Occipital lobe (tissue), 2 donors: ENCODE data around the gene TOMT. TPM values are rescaled to one million over a fixed set of nuclear protein-coding genes. Genes with fewer than 3 reads are reported as not detected.

ENCODE experiments used
- small RNA-seq: library from RNA; depleted of rRNA; stranded (forward); fragments of <200 nt; gene quantifications from one replicate; pipeline ENCODE3, GENCODE V24; 2014
- total RNA-seq: library from RNA; depleted of rRNA; stranded (reverse); fragments of >200 nt; gene quantifications from one replicate; pipeline ENCODE4 v1.2.3, GENCODE V29; 2014

Gene TOMT
- total RNA-seq, 1 donor from 2014 or later, result not detected

Small RNA genes within 50 kb of the gene (small RNA-seq; reads per million reads assigned to genes)
- not detected for gene MIR3165

Other genes with a start within 250 kb of the TOMT start
- not detected for gene DEFB131B, start 227.5 kb upstream of the TOMT start, total RNA-seq
- gene XNDC1N, start 177.3 kb upstream of the TOMT start, total RNA-seq, result 6.2 TPM
- gene RNF121, start 176.9 kb upstream of the TOMT start, total RNA-seq, result 16.4 TPM
- 2.7 TPM for gene IL18BP, start 107.0 kb upstream of the TOMT start, total RNA-seq
- gene NUMA1, start 25.4 kb upstream of the TOMT start, total RNA-seq, result 129 TPM
- gene LRRC51, start 25.1 kb upstream of the TOMT start, total RNA-seq, result 11.4 TPM
- gene LAMTOR1, start 2.6 kb upstream of the TOMT start, total RNA-seq, result 41.0 TPM
- gene ANAPC15, start 6.8 kb downstream of the TOMT start, total RNA-seq, result 11.7 TPM
- gene FOLR3, start 29.8 kb downstream of the TOMT start, total RNA-seq, result not detected
- not detected for gene FOLR1, start 86.2 kb downstream of the TOMT start, total RNA-seq
- gene FOLR2, start 110.9 kb downstream of the TOMT start, total RNA-seq, result 5.8 TPM
- 9.4 TPM for gene INPPL1, start 118.8 kb downstream of the TOMT start, total RNA-seq
- gene PHOX2A, start 138.3 kb downstream of the TOMT start, total RNA-seq, result not detected